ENCODE results near the gene TC2N. TPM values are rescaled to one million over a fixed set of nuclear protein-coding genes. Genes with fewer than 3 reads are reported as not detected.

TC2N gene
- total and polyA plus RNA-seq, 2 experiments from 2014 or later: 10.0 to 35.0 TPM

GRCh38 chr14:91862417-91862816 lies 4.9 kb downstream of the TC2N start:
- Mint-ChIP-seq H3K4me3 (no peak overlapping the region), H3K4me1 (peaks cover 12% of the 10 kb centered on the region), H3K36me3 (ENCODE audit: low read depth) (no peaks in the 10 kb centered on the region), H3K27me3 (ENCODE audit: insufficient read depth, low read depth, poor library complexity) (peaks cover 3% of the 10 kb centered on the region), H3K9me3 (peaks cover 3% of the 10 kb centered on the region; the same call in 1 of the 3 replicates), H3K27ac (no peak overlapping the region)
- Histone ChIP-seq H3F3A (replicated peaks; ENCODE audit: low read depth) (no peaks in the 10 kb centered on the region), H3K79me2 (replicated peaks; ENCODE audit: insufficient read depth) (no peaks in the 10 kb centered on the region), H3K4me1 (ENCODE audit: insufficient read depth) (peaks cover 6% of the 10 kb centered on the region), H3K9me2 (ENCODE audit: insufficient read depth) (no peaks in the 10 kb centered on the region), H4K20me1 (replicated peaks; ENCODE audit: insufficient read depth) (no peaks in the 10 kb centered on the region), H3K4me2 (no peak overlapping the region), H3K36me3 (ENCODE audit: insufficient read depth) (no peaks in the 10 kb centered on the region), H2AFZ (peak overlapping the region; percentile 86), H3K27me3 (ENCODE audit: insufficient read depth) (no peaks in the 10 kb centered on the region), H3K27ac (ENCODE audit: low read depth) (no peak overlapping the region), H3K4me3 (no peak overlapping the region)
- ATAC-seq (no peak), DNase-seq (ENCODE audit: low spot score) (no peak)
- TF ChIP-seq REST (IDR thresholded peaks at IDR 0.05; ENCODE audit: unreplicated experiment) (no peak), ZNF114 (CRISPR knock-in tag; IDR thresholded peaks at IDR 0.05) (no peak), CTCF (conservative IDR thresholded peaks at IDR 0.05; ENCODE audit: low read depth in 2 of 2) (no peak), EZH2phosphoT487 (IDR thresholded peaks at IDR 0.05; ENCODE audit: unreplicated experiment) (no peak), CREB1 (CRISPR knock-in tag; IDR thresholded peaks at IDR 0.05; ENCODE audit: low read depth) (no peak), ZNF462 (CRISPR knock-in tag; IDR thresholded peaks at IDR 0.05) (no peak), JUNB (IDR thresholded peaks at IDR 0.05; ENCODE audit: unreplicated experiment) (no peak), EZH2 (IDR thresholded peaks at IDR 0.05; ENCODE audit: low read depth, unreplicated experiment) (no peak), ZNF331 (CRISPR knock-in tag; IDR thresholded peaks at IDR 0.05; ENCODE audit: low read depth) (no peak)

Data from GM23338 (cell line).